Liver (tissue), 9 donors: ENCODE measurements around the gene TLE1. TPM values are rescaled to one million over a fixed set of nuclear protein-coding genes. Genes with fewer than 3 reads are reported as not detected.

Experiments used
- DNase-seq: peaks from one replicate; pipeline ENCODE4 v3.0.0-alpha.2; 2017; ENCODE audit warnings: low spot score
- H3K27ac ChIP-seq, 2 donors: one replicate each; pipeline ENCODE4 v1.7.0; 2013; ENCODE audit warnings: inconsistent platforms in 2 of 2, low read length in 2 of 2, control low read depth in 1 of 2, low read depth in 1 of 2, mild to moderate bottlenecking in 1 of 2
- H3K27me3 ChIP-seq, 4 donors: one replicate each; pipeline versions ENCODE4 v1.6.1 to v1.7.0; 2013; ENCODE audit warnings: low read length in 3 of 4, inconsistent platforms in 1 of 4, mild to moderate bottlenecking in 1 of 4, moderate library complexity in 1 of 4; ENCODE audit not compliant: control insufficient read depth in 4 of 4, insufficient read depth in 4 of 4
- H3K36me3 ChIP-seq, 4 donors: one replicate each; pipeline versions ENCODE4 v1.6.1 to v1.7.0; 2013; ENCODE audit warnings: low read length in 3 of 4, mild to moderate bottlenecking in 3 of 4, low read depth in 1 of 4, moderate library complexity in 1 of 4; ENCODE audit not compliant: control insufficient read depth in 4 of 4, insufficient read depth in 3 of 4
- H3K4me1 ChIP-seq, 4 donors: one replicate each; pipeline versions ENCODE4 v1.6.1 to v1.7.0; 2013; ENCODE audit warnings: low read length in 3 of 4, mild to moderate bottlenecking in 3 of 4, moderate library complexity in 1 of 4; ENCODE audit not compliant: control insufficient read depth in 4 of 4, insufficient read depth in 4 of 4
- H3K4me3 ChIP-seq, 3 donors: one replicate each; pipeline versions ENCODE4 v1.6.1 to v1.7.0; 2013; ENCODE audit warnings: low read length in 3 of 3, control low read depth in 1 of 3, low read depth in 1 of 3, mild to moderate bottlenecking in 1 of 3
- H3K9ac ChIP-seq, 2 donors: one replicate each; pipeline ENCODE4 v1.7.0; 2013; ENCODE audit warnings: low read length in 2 of 2, mild to moderate bottlenecking in 2 of 2, moderate library complexity in 2 of 2, control low read depth in 1 of 2, low read depth in 1 of 2
- H3K9me3 ChIP-seq, 4 donors: one replicate each; pipeline versions ENCODE4 v1.6.1 to v1.7.0; 2013; ENCODE audit warnings: low read length in 3 of 4; ENCODE audit not compliant: control insufficient read depth in 4 of 4
- EGR1 ChIP-seq, 2 donors: IDR thresholded peaks; 2 replicates each; pipeline ENCODE4 v1.6.1; 2016 to 2018; ENCODE audit warnings: antibody characterized with exemption in 2 of 2, low read depth in 2 of 2
- FOXA1 ChIP-seq: IDR thresholded peaks from 2 replicates; pipeline ENCODE4 v1.6.1; 2016; ENCODE audit warnings: antibody characterized with exemption
- FOXA2 ChIP-seq: IDR thresholded peaks from 2 replicates; pipeline ENCODE4 v1.6.1; 2016; ENCODE audit warnings: antibody characterized with exemption
- GABPA ChIP-seq, 2 donors: IDR thresholded peaks in 1 of 2; conservative IDR thresholded peaks in 1 of 2; 2 replicates each; pipeline ENCODE4 v1.6.1; 2016; ENCODE audit warnings: antibody characterized with exemption in 2 of 2, mild to moderate bottlenecking in 1 of 2, moderate library complexity in 1 of 2
- NR2F2 ChIP-seq: IDR thresholded peaks from 2 replicates; pipeline ENCODE4 v1.6.1; 2016; ENCODE audit warnings: antibody characterized with exemption
- RXRA ChIP-seq, 2 donors: IDR thresholded peaks; 2 replicates each; pipeline ENCODE4 v1.6.1; 2017 to 2018; ENCODE audit warnings: antibody characterized with exemption in 2 of 2, mild to moderate bottlenecking in 1 of 2
- YY1 ChIP-seq: IDR thresholded peaks from 2 replicates; pipeline ENCODE4 v1.6.1; 2016; ENCODE audit warnings: antibody characterized with exemption, mild to moderate bottlenecking
- WGBS: extraction: QIAGEN DNeasy Blood & Tissue Kit; methylation state at CpG from one replicate; pipeline ENCODE4 v1.1.7; 2013; 5-methylcytosine and 5-hydroxymethylcytosine counted together
- polyA plus RNA-seq, 2 donors: library from polyadenylated mRNA; stranded (reverse) in 1 of 2; unstranded in 1 of 2; fragments of 200-250 nt in 1 of 2; fragments of >200 nt in 1 of 2; fragmentation: Nextera tagmentation in 1 of 2; extraction: Ambion mirVana in 1 of 2; gene quantifications; one replicate each; pipeline versions ENCODE4 v1.2.1 to v1.2.3, GENCODE V29; 2013 to 2015
- total RNA-seq, 2 donors: library from RNA; depleted of rRNA; stranded (reverse); fragments of >200 nt; gene quantifications; one replicate each; pipeline ENCODE4 v1.2.3, GENCODE V29; 2014
- TF ChIP-seq, protein P1 (sequence below): IDR thresholded peaks from 2 replicates; pipeline ENCODE4 v1.6.1; 2016; ENCODE audit warnings: antibody characterized with exemption, mild to moderate bottlenecking
- TF ChIP-seq, protein P2 (sequence below): IDR thresholded peaks from 2 replicates; pipeline ENCODE4 v1.6.1; 2016; ENCODE audit warnings: antibody characterized with exemption
- donor health status: healthy.
- donor health status: healthy.
- donor health status: healthy.
- donor health status: healthy.
- donor health status: healthy.

The TLE1 gene
- total and polyA plus RNA-seq, 4 donors = 25.2 to 45.4 (median 25.7) TPM

DNA sequence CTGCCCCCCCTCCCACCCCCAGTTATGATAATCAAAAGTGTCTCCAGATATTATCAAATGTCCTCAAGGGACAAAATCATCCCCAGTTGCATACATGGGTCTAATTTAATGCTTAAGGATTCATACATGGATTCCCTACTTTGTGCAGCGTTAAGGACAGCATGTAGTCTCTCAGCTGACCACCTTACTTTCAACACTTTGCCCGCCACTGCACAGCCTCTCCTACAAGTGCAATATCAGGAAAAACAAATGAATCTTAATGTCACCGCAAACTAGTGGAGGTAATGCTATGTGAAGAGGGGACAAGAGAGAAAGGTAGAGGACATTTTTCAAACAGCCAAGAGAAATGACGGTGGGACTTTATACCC lies 78.6 kb downstream of the TLE1 start (continued):
- TF ChIP-seq, protein P1, sequence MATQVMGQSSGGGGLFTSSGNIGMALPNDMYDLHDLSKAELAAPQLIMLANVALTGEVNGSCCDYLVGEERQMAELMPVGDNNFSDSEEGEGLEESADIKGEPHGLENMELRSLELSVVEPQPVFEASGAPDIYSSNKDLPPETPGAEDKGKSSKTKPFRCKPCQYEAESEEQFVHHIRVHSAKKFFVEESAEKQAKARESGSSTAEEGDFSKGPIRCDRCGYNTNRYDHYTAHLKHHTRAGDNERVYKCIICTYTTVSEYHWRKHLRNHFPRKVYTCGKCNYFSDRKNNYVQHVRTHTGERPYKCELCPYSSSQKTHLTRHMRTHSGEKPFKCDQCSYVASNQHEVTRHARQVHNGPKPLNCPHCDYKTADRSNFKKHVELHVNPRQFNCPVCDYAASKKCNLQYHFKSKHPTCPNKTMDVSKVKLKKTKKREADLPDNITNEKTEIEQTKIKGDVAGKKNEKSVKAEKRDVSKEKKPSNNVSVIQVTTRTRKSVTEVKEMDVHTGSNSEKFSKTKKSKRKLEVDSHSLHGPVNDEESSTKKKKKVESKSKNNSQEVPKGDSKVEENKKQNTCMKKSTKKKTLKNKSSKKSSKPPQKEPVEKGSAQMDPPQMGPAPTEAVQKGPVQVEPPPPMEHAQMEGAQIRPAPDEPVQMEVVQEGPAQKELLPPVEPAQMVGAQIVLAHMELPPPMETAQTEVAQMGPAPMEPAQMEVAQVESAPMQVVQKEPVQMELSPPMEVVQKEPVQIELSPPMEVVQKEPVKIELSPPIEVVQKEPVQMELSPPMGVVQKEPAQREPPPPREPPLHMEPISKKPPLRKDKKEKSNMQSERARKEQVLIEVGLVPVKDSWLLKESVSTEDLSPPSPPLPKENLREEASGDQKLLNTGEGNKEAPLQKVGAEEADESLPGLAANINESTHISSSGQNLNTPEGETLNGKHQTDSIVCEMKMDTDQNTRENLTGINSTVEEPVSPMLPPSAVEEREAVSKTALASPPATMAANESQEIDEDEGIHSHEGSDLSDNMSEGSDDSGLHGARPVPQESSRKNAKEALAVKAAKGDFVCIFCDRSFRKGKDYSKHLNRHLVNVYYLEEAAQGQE = no peak
- no peak for TF ChIP-seq NR2F2
- TF ChIP-seq EGR1 (IDR thresholded peaks at IDR 0.05; ENCODE audit: low read depth in 2 of 2) = no peak
- no peak for TF ChIP-seq YY1
- TF ChIP-seq, protein P2, sequence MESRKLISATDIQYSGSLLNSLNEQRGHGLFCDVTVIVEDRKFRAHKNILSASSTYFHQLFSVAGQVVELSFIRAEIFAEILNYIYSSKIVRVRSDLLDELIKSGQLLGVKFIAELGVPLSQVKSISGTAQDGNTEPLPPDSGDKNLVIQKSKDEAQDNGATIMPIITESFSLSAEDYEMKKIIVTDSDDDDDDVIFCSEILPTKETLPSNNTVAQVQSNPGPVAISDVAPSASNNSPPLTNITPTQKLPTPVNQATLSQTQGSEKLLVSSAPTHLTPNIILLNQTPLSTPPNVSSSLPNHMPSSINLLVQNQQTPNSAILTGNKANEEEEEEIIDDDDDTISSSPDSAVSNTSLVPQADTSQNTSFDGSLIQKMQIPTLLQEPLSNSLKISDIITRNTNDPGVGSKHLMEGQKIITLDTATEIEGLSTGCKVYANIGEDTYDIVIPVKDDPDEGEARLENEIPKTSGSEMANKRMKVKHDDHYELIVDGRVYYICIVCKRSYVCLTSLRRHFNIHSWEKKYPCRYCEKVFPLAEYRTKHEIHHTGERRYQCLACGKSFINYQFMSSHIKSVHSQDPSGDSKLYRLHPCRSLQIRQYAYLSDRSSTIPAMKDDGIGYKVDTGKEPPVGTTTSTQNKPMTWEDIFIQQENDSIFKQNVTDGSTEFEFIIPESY = no peak
- TF ChIP-seq FOXA1 = no peak

DNA sequence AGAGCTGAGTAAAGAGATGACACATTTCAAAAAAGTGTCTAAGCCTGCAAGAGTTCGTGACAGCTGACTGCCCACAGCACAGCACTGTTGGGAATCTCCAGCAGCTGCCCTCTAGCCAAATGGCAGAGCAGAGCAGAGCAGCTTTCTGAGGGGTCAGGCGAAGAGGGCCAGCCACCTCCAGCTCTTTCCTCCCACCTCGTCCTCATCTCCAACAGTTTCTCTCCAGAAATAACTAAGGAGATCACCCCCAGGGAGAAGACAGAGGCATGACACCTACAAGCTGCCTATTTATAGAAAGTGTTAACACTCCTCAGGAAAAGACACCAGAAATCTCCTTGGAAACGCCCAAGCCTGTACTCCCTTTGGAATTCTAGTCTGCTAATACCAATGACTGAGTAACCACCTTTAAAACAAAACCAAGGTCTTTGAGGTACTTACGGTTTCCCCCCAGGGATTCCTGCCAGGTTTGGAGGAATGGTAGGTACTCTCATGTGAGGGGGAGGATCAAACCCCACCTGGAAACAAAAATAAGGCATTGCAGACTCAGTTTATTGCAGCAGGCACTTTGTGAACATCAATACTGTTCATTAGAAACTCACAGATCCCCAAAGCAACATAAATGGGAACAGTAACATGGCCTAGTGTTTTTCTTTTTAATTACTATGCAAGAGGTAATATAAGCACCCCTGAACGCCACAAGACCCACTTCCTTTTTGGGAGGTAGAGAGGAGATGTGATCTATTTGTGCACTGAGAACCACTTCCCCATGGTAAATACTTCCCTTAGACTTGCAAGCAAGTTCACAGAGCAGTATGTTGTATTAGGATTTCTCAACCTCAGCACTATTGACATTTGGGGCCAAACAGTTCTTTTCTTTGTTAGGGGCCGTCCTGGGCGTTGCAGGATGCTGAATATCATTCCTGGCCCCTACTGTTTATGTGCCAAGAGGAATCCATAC lies 79.3 kb downstream of the TLE1 start:
- Histone ChIP-seq H3K36me3 (peaks cover 18 to 59% (median 38%) of the 10 kb centered on the region in 4 donors), H3K9ac (no peak overlapping the region), H3K4me1 (peaks cover 0 to 6% (median 1%) of the 10 kb centered on the region in 4 donors), H3K27ac (no peak overlapping the region), H3K4me3 (no peak overlapping the region), H3K27me3 (no peaks in the 10 kb centered on the region), H3K9me3 (no peaks in the 10 kb centered on the region)
- peak; percentile 19 for TF ChIP-seq FOXA2
- TF ChIP-seq, protein P2 = no peak
- no peak for TF ChIP-seq YY1
- no peak for TF ChIP-seq GABPA (IDR thresholded peaks at IDR 0.05 in 1 of 2, conservative IDR thresholded peaks at IDR 0.05 in 1 of 2)
- TF ChIP-seq, protein P1 = no peak
- TF ChIP-seq RXRA (IDR thresholded peaks at IDR 0.05) = no peak
- 74% methylated on average over 8 of the region's 8 CpGs for WGBS
- DNase-seq = no peak
